ENCODE data around the gene NDUFA12. TPM values are rescaled to one million over a fixed set of nuclear protein-coding genes. Genes with fewer than 3 reads are reported as not detected.

The NDUFA12 gene
- total and polyA plus RNA-seq, 9 of the 15 experiments (the other 6 are each of a cell fraction or from before 2014, with no cell fraction given), result 115 to 986 (median 283) TPM

GRCh38 chr12:94929780-94930179 is 73.7 kb downstream of the NDUFA12 start (continued):
- no peak for TF ChIP-seq PATZ1 (CRISPR knock-in tag; IDR thresholded peaks at IDR 0.05; ENCODE audit: borderline replicate concordance)
- no peak for TF ChIP-seq SMAD2 (IDR thresholded peaks at IDR 0.05; ENCODE audit: low read depth, low read length)
- no peak for TF ChIP-seq ZNF263 (CRISPR knock-in tag; IDR thresholded peaks at IDR 0.05; ENCODE audit: borderline replicate concordance)
- no peak for TF ChIP-seq STAT5B (CRISPR knock-in tag; IDR thresholded peaks at IDR 0.05)
- TF ChIP-seq CREB5 (CRISPR knock-in tag; IDR thresholded peaks at IDR 0.05), result no peak
- no peak for TF ChIP-seq RAD51 (IDR thresholded peaks at IDR 0.05; ENCODE audit: borderline replicate concordance, low read depth)
- no peak for TF ChIP-seq ZNF696 (CRISPR knock-in tag; conservative IDR thresholded peaks at IDR 0.05)
- no peak for TF ChIP-seq CREBBP (IDR thresholded peaks at IDR 0.05; ENCODE audit: low read depth, low read length)
- no peak for TF ChIP-seq RFX1 (IDR thresholded peaks at IDR 0.05)
- TF ChIP-seq JUN (IDR thresholded peaks at IDR 0.05; ENCODE audit: borderline replicate concordance, low read depth, low read length), result no peak
- TF ChIP-seq JUN (CRISPR knock-in tag; IDR thresholded peaks at IDR 0.05; ENCODE audit: borderline replicate concordance), result no peak
- no peak for TF ChIP-seq NONO (IDR thresholded peaks at IDR 0.05; ENCODE audit: low read depth in 2 of 2, low read length in 1 of 2)
